IPS-11a (cell line): Measurements from ENCODE around the gene CCL4.
"Not testable (repeated sequence)": the region's sequence is repeated elsewhere in the genome, so short reads cannot be mapped to it uniquely, and the experiment has no call there.

Experiments used
- H3K4me3 ChIP-seq: one replicate; pipeline ENCODE4 v1.5.1; 2013; ENCODE audit warnings: low read depth, low read length, control low read depth

Gene CCL4

DNA sequence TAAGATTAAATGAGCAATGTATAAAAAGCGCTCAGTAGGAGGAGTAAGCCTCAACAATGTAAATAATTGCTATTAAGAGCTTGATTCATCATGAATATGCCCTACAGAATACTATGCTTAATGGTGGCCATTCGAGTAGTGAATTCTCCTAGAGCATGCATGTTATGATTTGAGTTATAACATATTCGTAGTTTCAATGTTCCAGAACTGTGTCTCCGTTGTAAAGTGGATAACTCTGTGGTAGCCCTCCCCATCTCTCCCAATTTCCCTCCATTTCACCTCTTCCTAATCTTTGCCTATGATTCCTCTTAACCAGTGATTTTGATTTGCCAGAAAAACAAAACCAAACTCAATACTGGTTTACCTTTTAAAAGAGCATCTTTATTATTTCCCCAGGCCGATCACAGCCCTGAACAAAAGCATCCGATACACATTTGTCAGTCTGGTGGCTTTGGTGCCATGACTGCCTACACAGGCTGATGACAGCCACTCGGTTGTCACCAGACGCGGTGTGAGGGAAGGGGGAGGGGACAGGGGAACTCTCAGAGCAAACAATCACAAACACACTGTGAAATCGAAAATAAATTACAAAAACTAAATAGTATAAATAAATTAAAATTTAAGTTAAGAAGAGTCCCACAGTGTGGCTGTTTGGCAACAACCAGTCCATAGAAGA lies 15.6 kb upstream of the CCL4 start:
- not testable (repeated sequence) for H3K4me3 ChIP-seq

- H3K4me3 ChIP-seq: no peak overlapping the region
Observed at GRCh38 chr17:36088670-36089338, 14.8 kb upstream of the CCL4 start.

DNA sequence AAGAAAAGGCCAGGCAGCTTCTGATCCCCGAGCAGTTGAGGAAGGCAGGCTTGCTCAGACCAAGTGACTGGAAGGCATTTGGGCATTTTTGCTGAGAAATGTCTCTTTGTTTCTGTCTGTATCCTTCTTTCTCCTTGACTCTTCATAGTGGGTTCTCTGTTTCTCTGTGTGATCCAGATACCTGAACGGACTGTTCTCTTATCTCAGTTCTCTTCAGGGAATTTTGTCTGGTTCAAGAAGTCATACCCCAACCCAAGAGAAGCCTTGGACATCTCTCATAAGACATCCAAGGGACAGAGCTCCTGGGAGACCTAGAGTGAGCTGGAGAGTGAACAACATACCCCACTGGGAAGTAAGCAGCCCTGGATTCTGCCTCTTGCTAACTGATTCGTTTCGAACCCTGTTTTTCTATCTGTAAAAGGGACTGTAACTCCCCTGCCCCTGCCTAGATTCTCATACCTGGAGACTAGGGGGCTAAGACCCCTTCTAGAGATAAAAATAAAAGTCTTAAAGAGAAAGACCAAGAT lies 14.2 kb upstream of the CCL4 start:
- no peak overlapping the region for H3K4me3 ChIP-seq

DNA sequence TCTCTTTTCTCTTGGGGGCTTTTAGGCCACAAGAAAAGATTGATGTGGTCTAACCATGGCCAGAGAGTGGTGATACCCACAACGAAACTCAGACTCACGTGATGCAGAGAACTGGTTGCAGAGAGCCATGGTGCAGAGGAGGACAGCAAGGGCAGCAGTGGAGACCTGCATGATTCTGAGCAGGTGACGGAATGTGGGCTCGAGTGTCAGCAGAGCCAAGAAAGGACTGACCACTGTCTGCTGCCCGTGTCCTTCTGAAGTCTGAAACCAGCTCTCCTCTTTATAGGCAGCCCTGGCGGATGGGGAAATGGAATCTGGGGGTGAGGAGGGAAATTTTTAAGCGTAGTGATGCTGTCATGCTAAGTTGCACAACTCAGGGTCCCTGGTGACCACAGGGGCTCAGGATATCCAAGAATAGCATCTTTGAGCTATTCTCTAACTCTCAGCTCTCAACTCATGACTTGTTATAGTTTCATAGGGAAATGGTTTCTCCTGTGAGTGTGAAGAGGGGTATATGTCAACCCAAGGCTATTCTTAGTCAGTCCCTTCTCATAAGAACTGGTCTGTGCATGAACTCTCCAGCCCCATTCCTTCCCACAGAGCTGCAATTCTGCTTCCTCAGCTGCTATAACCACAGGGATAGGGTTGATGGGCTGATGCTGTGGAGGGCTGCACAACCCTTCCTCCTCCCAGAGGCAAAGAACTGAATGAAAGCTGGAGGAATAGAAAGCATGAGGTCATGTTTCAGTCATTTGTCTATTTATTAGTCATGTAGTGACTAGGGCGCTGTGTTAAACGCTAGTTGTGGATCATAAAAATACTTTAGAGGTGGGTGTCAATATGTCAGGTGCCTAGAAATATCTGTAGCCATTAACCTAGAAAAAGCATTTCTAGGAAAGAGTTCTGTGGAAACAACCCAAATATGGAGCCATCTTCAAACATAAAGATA lies 13.5 kb upstream of the CCL4 start, which contains the start of gene CCL3:
CCL3 (minus strand) TSS at position 256 of the 949 bp plus-strand sequence; CDS start at position 171, 85 bp downstream.
- no peak within 1 kb of the TSS for H3K4me3 ChIP-seq

- no peak overlapping the region for H3K4me3 ChIP-seq
Observed at GRCh38 chr17:36092230-36092629, 11.4 kb upstream of the CCL4 start.

GRCh38 chr17:36092715-36093114 lies 10.9 kb upstream of the CCL4 start:
- H3K4me3 ChIP-seq: not testable (repeated sequence)

DNA sequence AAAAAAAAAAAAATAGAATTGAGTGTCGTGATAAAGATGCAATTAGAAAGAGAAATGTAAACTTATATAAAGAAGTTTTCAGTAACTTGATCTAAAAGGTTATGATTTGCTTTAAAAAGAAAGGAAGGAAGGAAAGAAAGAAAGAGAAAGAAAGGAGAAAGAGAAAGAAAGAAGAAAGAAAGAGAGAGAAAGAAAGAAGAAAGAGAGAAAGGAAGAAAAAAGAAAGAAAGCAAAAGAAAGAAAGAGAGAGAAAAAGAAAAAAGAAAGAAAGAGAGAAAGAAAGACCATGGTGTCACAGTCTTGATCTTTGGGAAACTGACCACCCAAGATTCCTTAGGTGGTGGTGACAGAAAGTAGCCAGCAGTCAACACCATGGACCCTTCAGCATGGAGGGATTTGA lies 9.4 kb upstream of the CCL4 start:
- H3K4me3 ChIP-seq: no peak overlapping the region

DNA sequence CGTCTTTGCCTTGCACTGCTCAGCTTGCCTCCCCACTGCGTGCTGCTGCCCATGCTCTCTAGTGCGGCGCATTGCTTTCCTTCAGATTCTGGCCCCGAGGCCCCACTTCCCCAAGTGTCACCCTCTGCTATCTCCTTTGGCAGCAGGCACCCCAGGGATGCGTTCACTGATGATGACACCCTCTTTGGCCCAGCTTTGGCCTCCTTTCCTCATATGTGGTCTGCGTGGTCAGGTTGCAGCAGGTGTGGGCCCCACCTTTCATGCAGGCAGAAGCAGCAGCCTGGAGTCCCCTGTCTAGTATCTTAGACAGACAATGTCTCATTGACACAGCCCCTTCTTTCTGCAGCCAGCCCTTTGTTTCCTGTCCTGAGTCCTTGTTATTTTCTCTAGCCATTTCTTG lies 8.9 kb upstream of the CCL4 start:
- no peak overlapping the region for H3K4me3 ChIP-seq

DNA sequence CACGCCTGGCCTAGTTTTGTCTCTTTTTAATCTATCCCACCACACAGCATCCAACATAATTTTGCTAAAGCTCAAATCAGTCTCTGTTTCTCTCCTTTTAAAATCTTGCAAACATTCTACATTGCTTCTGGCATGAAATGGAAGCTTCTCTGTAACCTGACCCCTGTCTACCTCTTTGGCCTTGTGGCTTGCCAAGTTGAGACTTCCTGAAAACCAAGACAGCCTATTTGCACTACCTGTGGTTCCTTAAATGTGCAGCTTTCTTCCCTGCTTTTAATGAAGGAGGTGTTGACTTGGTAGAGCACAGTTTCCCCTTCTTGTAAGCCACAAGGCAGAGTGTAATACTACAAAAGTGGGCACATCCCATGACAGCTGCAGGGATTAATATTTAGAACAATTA lies 7.6 kb upstream of the CCL4 start:
- H3K4me3 ChIP-seq: no peak overlapping the region

DNA sequence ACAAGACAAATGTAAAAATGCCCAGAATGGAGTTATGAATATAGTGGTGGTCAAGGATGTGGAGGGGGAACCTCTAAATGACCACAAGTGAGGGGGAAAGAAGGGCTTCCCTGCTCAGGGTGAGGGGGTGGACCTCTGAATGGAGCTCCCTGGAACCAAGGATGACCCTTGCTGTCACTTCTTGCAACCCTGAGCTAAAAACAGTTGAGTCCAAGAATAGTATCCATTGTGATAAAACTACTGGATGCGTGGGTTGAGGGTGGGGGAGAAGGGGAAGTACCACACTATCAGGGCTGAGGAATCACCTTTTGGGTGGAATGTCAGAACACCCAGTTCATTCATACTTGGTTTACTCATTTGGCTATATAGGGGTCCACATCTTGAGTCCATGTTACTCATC lies 4.6 kb upstream of the CCL4 start:
- not testable (repeated sequence) for H3K4me3 ChIP-seq

DNA sequence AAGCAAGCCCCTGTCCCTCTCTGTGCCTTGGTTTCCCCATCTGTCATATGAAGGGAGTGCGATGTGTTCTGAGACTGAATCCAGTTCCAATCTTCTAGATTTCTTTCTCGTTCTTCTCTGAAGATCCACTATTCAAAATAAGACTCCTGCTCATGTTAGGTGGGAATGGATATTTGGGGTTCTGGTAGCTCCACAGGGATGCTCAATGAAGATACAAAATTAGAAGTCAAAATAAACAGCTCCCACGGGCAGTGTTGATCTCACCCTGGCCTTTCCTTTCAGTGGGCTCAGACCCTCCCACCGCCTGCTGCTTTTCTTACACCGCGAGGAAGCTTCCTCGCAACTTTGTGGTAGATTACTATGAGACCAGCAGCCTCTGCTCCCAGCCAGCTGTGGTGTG lies 619 bp downstream of the CCL4 start:
- H3K4me3 ChIP-seq: not testable (repeated sequence)

DNA sequence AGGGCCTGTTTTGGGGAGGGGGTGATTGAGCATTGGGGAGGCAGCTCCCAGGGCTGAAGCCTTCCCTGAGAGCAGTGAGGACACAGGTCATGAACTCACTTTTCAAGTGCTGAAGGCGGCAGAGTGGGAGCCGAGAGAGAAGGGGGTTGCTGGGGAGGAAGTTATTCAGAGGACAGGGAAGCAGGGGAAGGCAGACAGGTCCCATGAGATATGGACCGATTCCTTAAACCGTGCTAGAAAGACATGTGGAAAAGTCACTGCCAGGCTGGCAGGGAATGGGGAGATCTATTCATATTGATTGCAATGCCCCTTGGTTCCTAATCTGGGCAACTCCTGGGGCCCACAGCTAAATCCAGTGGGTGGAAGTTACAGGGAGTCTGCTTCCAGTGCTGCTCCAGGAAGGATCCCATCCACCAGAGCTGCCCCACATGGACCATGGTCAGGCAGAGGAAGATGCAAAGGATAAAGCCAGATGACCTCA lies 1.1 kb downstream of the CCL4 start:
- H3K4me3 ChIP-seq: no peak overlapping the region

DNA sequence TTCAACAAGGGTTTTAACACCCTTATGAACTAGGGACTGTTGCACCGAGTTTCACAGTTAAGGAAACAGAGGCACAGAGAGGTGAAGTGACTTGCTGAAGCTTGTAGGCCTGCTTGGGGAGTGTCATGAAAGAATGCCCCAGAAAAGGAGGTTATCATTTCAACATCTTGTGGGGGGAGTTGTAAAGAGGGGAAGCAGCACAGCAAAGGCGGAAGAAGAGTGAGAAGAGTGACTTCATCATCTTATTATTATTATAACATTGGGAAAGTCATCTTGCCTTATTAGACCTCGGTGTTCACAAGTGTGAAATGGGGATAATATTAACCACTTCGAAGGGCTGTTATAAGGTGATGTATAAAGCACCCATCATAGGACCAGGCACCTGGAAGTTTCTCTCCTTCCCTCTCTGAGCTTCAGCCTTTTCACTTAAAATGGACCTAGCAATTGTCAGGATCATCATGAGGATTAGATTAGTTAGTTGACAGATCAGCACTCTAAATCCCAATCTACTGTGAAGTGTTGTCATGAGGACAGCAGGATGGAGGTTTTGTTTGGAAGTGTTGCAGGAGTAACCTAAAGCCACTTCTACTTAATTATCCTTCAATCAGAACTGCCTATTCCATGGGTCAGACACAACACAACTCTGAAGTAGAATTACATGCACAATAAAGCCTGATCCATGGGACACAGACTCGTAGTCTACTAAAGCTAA lies 2.3 kb downstream of the CCL4 start:
- no peak overlapping the region for H3K4me3 ChIP-seq

- no peak overlapping the region for H3K4me3 ChIP-seq
Observed at GRCh38 chr17:36106493-36106835, 2.8 kb downstream of the CCL4 start.

GRCh38 chr17:36107660-36108059 lies 4.0 kb downstream of the CCL4 start:
- no peak overlapping the region for H3K4me3 ChIP-seq

DNA sequence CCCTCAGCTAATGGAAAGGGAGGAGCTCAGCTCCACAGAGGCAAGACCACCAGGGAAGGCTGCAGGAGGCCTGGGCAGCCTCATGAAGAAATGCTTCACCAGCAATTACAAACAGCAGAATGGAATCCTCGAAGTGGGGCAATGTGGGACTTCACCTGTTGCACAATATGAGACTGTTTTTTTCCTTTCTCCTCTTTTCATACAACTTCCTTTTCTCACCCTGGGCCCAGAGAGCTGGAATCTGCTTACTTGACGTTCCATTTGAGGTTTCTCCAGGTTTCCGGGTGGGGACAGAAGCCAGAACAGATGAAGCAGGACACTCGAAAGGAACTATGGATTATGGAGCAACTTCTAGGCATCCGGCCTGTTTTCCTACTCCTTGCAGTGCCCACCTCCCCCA lies 4.6 kb downstream of the CCL4 start:
- not testable (repeated sequence) for H3K4me3 ChIP-seq

DNA sequence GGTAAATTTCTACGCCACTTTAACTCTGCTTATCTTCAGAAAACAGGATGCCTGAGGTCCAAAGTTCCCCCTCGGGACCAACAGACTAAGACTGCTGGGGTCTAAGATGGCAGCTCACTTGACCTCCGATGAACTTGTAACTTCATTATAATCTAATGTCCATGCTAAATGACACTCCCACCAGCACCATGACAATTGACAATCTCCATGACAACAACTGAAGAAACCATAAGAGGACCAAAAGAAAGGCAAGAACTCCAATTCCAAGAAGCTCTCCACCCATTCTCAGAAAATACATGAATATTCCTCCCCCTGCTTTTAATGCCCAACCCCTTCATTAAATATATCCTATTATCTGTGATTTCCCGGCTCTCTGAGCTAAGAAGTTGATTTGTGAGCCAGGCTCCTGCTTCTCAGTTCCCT lies 7.5 kb downstream of the CCL4 start:
- H3K4me3 ChIP-seq: no peak overlapping the region

- no peak overlapping the region for H3K4me3 ChIP-seq
Observed at GRCh38 chr17:36112572-36112971, 8.9 kb downstream of the CCL4 start.

DNA sequence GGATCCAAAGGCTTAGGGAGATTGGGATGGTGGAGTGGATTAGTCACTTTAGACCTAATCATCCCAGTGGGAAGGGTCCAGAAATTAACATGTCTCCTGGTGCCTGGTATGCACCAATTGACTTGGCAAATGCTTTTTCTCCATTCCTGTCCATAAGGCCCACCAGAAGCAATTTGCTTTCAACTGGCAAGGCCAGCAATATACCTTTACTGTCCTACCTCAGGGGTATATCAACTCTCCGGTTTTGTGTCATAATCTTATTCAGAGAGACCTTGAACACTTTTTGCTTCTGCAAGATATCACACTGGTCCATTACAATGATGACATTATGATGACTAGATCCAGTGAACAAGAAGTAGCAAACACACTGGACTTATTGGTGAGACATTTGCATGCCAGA lies 9.5 kb downstream of the CCL4 start:
- H3K4me3 ChIP-seq: not testable (repeated sequence)

DNA sequence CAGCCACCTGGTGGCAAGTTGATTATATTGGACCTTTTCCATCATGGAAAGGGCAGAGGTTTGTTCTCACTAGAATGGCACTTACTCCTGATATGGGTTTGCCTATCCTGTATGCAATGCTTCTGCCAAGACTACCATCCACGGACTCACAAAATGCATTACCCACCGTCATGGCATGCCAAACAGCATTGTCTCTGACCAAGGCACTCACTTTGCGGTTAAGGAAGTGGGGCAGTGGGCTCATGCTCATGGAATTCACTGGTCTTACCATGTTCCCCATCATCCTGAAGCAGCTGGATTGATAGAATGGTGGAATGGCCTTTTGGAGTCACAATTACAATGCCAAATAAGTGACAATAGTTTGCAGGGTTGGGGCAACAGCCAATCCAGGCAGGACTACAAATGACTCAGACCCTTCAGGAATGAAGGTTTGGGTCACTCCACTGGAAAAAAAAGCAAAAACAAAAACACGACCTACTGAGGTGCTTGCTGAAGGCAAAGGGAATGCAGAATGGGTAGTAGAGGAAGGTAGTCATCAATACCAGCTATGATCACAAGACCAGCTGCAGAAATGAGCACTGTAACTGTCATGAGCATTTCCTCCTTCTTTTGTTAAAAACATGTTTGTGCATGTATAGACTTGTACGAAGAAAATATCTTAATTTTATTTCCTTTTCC lies 11.5 kb downstream of the CCL4 start:
- H3K4me3 ChIP-seq: not testable (repeated sequence)
